Measurements from ENCODE around the gene CHID1. TPM values are rescaled to one million over a fixed set of nuclear protein-coding genes. Genes with fewer than 3 reads are reported as not detected.
A peak's percentile ranks its signal among the peaks of the same experiment; 100 is the strongest.

CHID1 gene
- total RNA-seq, 2 experiments from 2014 or later, result 69.8 to 72.0 TPM

DNA sequence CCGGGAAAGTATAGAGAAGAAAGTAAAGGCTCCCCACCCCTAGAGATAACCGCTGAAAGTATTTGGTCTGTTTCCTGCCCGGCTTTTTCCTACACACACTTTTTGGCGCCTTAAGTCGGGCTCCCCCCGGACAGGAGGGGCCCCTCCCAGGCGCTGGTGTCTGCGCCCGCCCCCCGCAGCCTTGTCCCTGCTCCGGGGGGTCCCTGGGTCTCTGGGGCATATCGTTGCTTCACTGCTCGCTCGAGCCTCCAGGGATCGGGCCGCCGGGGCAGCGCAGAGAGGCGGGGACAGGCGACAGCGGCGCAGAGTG is 83.8 kb downstream of the CHID1 start:
- Mint-ChIP-seq H3K36me3 (ENCODE audit: low read depth) (peaks cover 13% of the 10 kb centered on the region), H3K9me3 (no peaks in the 10 kb centered on the region), H3K27ac (no peak overlapping the region), H3K4me1 (ENCODE audit: low read depth) (peaks cover 36% of the 10 kb centered on the region), H3K27me3 (peaks cover 38% of the 10 kb centered on the region), H3K4me3 (peak overlapping the region; percentile 65)
- TF ChIP-seq, protein P1, sequence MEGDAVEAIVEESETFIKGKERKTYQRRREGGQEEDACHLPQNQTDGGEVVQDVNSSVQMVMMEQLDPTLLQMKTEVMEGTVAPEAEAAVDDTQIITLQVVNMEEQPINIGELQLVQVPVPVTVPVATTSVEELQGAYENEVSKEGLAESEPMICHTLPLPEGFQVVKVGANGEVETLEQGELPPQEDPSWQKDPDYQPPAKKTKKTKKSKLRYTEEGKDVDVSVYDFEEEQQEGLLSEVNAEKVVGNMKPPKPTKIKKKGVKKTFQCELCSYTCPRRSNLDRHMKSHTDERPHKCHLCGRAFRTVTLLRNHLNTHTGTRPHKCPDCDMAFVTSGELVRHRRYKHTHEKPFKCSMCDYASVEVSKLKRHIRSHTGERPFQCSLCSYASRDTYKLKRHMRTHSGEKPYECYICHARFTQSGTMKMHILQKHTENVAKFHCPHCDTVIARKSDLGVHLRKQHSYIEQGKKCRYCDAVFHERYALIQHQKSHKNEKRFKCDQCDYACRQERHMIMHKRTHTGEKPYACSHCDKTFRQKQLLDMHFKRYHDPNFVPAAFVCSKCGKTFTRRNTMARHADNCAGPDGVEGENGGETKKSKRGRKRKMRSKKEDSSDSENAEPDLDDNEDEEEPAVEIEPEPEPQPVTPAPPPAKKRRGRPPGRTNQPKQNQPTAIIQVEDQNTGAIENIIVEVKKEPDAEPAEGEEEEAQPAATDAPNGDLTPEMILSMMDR (IDR thresholded peaks at IDR 0.05), result no peak
- POLR2A ChIA-PET, result interaction anchor here (1.1 to 21.1 kb wide), 3 partner anchors 8 to 14 kb away, joined by 3 to 273 read pairs (median 81); partner anchors contain the start of genes PNPLA2, POLR2L, RPLP2 and TSPAN4
- peak; percentile 42 for DNase-seq
- CTCF ChIA-PET, result interaction anchor here (1.2 kb wide), 1 partner anchor 18 kb away, joined by 4 read pairs; no protein-coding TSS in a partner anchor
- ATAC-seq, result peak; percentile 14
- intact Hi-C loops (cut with micrococcal nuclease), result no loop called here

DNA sequence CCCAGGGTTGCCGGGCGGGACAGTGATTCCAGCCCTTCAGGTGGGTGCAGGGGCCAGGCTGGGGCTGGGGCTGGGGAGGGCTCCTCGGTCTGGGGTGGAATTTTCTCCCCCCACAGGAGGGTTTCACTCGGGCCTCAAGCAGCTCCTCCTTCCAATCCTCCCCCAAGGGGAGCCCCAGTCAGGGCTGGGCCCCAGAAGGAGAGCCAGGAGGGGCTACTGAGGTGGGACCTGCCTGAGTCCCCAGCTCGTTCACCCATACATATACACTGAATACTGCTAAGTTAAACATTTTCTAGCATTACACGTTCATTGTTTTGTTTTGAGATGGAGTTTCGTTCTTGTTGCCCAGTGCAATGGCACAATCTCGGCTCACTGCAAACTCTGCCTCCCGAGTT is 84.4 kb downstream of the CHID1 start:
- Mint-ChIP-seq H3K27ac (no peak overlapping the region), H3K36me3 (ENCODE audit: low read depth) (peaks cover 13% of the 10 kb centered on the region), H3K27me3 (peaks cover 32% of the 10 kb centered on the region), H3K4me1 (ENCODE audit: low read depth) (peaks cover 33% of the 10 kb centered on the region), H3K4me3 (peak overlapping the region; percentile 65), H3K9me3 (no peaks in the 10 kb centered on the region)
- ChIA-PET POLR2A (interaction anchor here (1.1 to 21.1 kb wide), 4 partner anchors 9 to 20 kb away, joined by 3 to 273 read pairs (median 44); partner anchors contain the start of genes PNPLA2, POLR2L, RPLP2 and TSPAN4), CTCF (no interaction called here)
- ATAC-seq, result no peak
- TF ChIP-seq, protein P1 (IDR thresholded peaks at IDR 0.05), result no peak
- DNase-seq, result no peak
- intact Hi-C loops (cut with micrococcal nuclease), result no loop called here

DNA sequence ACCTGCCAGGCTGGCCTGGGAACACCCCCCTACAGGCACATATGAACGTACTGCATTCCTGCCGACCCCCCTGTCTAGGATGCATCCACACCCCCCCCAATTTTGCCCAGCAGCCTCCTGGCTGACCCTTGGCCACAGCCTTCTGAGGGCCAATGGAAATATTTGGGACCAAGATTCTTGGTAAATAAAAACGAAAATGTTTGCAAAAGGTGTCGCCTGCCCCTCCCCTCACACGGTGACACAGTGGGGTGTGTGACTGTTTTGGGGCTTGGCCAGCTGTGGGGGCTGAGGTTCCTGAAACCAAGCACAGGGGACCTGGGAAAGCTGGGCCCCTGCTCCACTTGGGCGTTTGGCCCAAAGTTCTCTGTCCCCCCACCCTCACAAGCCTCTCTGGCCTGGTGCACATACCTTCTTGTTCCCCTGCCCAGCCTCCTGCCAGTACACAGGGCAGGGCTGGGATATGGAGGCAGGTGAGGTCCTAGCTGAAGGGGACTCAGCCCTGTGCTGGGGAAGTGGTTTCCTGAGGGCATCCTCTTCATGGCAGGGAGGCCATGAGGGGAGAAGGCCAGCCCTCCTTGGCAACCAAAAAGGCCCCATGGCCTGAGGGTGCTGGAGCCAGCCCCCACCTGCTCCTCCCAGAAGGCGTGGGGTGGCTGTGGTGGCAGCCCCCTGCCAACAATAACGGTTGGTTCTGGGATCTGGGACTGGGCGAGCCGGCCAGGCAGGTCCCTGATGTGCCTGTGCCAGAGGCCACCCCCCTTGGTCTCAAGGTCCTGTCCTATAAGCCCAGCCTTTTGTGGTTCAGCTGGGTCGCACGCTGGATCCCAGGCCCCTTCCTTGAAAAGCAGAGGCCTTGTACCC is 85.0 kb downstream of the CHID1 start:
- ChIA-PET CTCF (no interaction called here), POLR2A (interaction anchor here (1.1 to 21.1 kb wide), 6 partner anchors 9 to 19 kb away, joined by 3 to 273 read pairs (median 4); partner anchors contain the start of genes PNPLA2, POLR2L, RPLP2 and TSPAN4)
- DNase-seq (no peak), ATAC-seq (no peak)
- Mint-ChIP-seq H3K4me3 (no peak overlapping the region), H3K9me3 (no peaks in the 10 kb centered on the region), H3K36me3 (ENCODE audit: low read depth) (peaks cover 13% of the 10 kb centered on the region), H3K27ac (no peak overlapping the region), H3K4me1 (ENCODE audit: low read depth) (peaks cover 39% of the 10 kb centered on the region), H3K27me3 (peaks cover 29% of the 10 kb centered on the region)
- TF ChIP-seq, protein P1 (IDR thresholded peaks at IDR 0.05), result no peak
- intact Hi-C loops (cut with micrococcal nuclease), result no loop called here

DNA sequence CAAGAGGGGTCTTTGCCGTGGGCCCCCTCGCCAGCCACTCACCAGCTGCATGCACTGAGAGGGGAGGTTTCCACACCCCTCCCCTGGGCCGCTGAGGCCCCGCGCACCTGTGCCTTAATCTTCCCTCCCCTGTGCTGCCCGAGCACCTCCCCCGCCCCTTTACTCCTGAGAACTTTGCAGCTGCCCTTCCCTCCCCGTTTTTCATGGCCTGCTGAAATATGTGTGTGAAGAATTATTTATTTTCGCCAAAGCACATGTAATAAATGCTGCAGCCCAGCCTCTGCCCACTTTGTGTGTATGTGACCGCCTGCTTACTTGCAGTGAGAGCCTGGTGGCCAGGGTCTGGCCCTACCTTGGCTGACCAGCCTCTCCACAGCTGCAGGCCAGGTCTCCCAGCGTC is 85.7 kb downstream of the CHID1 start:
- intact Hi-C loops (cut with micrococcal nuclease), result no loop called here
- POLR2A ChIA-PET, result interaction anchor here (1.1 to 21.1 kb wide), 5 partner anchors 9 to 18 kb away, joined by 3 to 273 read pairs (median 6); partner anchors contain the start of genes PNPLA2, POLR2L, RPLP2 and TSPAN4
- ATAC-seq (no peak), DNase-seq (no peak)
- TF ChIP-seq, protein P1 (IDR thresholded peaks at IDR 0.05), result no peak
- H3K27ac Mint-ChIP-seq, result no peak overlapping the region
- no peak overlapping the region for H3K4me3 Mint-ChIP-seq
- peaks cover 38% of the 10 kb centered on the region for H3K4me1 Mint-ChIP-seq (ENCODE audit: low read depth)
- no peaks in the 10 kb centered on the region for H3K9me3 Mint-ChIP-seq
- H3K27me3 Mint-ChIP-seq, result peaks cover 27% of the 10 kb centered on the region
- CTCF ChIA-PET, result no interaction called here
- H3K36me3 Mint-ChIP-seq (ENCODE audit: low read depth), result peaks cover 13% of the 10 kb centered on the region

Measured in activated CD8-positive, alpha-beta T cell treated with anti-CD3 and anti-CD28 coated beads for 36 hours (primary cell).